Testis (tissue), 3 donors: Measurements from ENCODE around the gene ARHGEF2. TPM values are rescaled to one million over a fixed set of nuclear protein-coding genes. Genes with fewer than 3 reads are reported as not detected.
"Not testable (repeated sequence)": the region's sequence is repeated elsewhere in the genome, so short reads cannot be mapped to it uniquely, and the experiment has no call there.

Experiments
- DNase-seq: peaks from one replicate; pipeline ENCODE4 v3.0.0-alpha.2; 2019
- H3K27ac ChIP-seq, 2 donors: fragments of 200-600 bp; sonication (generic); one replicate each; pipeline ENCODE4 v1.5.1; 2019
- H3K27me3 ChIP-seq: fragments of 200-600 bp; sonication (generic); one replicate; pipeline ENCODE4 v1.5.1; 2019
- H3K36me3 ChIP-seq: fragments of 200-600 bp; sonication (generic); one replicate; pipeline ENCODE4 v1.5.1; 2017; ENCODE audit warnings: low read depth; ENCODE audit errors: missing control alignments
- H3K4me1 ChIP-seq: fragments of 200-600 bp; sonication (generic); one replicate; pipeline ENCODE4 v1.5.1; 2019
- H3K4me3 ChIP-seq, 2 donors: fragments of 200-600 bp; sonication (generic); one replicate each; pipeline ENCODE4 v1.5.1; 2017 to 2019
- H3K9me3 ChIP-seq: fragments of 200-600 bp; sonication (generic); one replicate; pipeline ENCODE4 v1.5.1; 2017
- POLR2A ChIP-seq: fragments of 450-650 bp; IDR thresholded peaks from one replicate; pipeline ENCODE4 v1.6.1; 2017; ENCODE audit warnings: antibody characterized with exemption, mild to moderate bottlenecking, moderate library complexity
- WGBS, 2 donors: methylation state at CpG; one replicate each; pipeline ENCODE4 v1.1.5; 2018; 5-methylcytosine and 5-hydroxymethylcytosine counted together
- intact Hi-C: fragments of 100-400 bp; cut with DNase I; formaldehyde crosslinking; loops from one replicate; pipeline ENCODE4 v1.15.1; 2023; ENCODE audit warnings: low total_unique reads
- polyA plus RNA-seq: library from polyadenylated mRNA; stranded (reverse); fragments of 350-450 nt; fragmentation: Illumina TruSeq; extraction: RNeasy Lipid Tissue Mini Kit (QIAGEN cat#74804); gene quantifications from one replicate; pipeline ENCODE4 v1.2.3, GENCODE V29; 2014; ENCODE audit warnings: low read depth, low replicate concordance; ENCODE audit not compliant: insufficient read depth
- total RNA-seq, 2 donors: library from RNA; depleted of rRNA; stranded (reverse); fragments of >200 nt; gene quantifications; one replicate each; pipeline ENCODE4 v1.2.3, GENCODE V29; 2016
- TF ChIP-seq, protein P1 (sequence below), 3 experiments: fragments of 450-650 bp in 2 of 3; fragments of 200-600 bp in 1 of 3; sonication (generic) in 1 of 3; IDR thresholded peaks; one replicate each; pipeline ENCODE4 v1.5.1; 2016 to 2019; ENCODE audit warnings: antibody characterized with exemption in 3 of 3, mild to moderate bottlenecking in 2 of 3, moderate library complexity in 1 of 3

Gene ARHGEF2
- total and polyA plus RNA-seq, 3 donors from 2014 or later: 56.6 to 124 (median 88.8) TPM

DNA sequence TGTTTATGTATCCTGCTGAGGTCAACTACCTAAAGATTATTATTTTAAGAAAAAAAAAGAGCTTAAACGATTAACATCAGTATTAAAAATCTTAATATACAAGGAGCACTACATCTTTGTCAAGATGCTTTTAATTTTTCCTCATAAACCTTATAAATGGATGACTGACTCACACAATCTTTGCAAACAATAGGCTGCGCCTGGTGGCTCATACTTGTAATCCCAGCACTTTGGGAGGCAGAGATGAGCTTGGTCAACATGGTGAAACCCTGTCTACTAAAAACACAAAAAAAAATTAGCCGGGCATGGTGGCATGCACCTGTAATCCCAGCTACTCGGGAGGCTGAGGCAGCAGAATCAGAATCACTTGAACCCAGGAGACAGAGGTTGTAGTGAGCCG, 45.9 kb downstream of the ARHGEF2 start:
- intact Hi-C loops: no loop called here
- no peak for TF ChIP-seq POLR2A
- TF ChIP-seq, protein P1, sequence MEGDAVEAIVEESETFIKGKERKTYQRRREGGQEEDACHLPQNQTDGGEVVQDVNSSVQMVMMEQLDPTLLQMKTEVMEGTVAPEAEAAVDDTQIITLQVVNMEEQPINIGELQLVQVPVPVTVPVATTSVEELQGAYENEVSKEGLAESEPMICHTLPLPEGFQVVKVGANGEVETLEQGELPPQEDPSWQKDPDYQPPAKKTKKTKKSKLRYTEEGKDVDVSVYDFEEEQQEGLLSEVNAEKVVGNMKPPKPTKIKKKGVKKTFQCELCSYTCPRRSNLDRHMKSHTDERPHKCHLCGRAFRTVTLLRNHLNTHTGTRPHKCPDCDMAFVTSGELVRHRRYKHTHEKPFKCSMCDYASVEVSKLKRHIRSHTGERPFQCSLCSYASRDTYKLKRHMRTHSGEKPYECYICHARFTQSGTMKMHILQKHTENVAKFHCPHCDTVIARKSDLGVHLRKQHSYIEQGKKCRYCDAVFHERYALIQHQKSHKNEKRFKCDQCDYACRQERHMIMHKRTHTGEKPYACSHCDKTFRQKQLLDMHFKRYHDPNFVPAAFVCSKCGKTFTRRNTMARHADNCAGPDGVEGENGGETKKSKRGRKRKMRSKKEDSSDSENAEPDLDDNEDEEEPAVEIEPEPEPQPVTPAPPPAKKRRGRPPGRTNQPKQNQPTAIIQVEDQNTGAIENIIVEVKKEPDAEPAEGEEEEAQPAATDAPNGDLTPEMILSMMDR (IDR thresholded peaks at IDR 0.05): no peak
- Histone ChIP-seq H3K27me3 (no peaks in the 10 kb centered on the region), H3K9me3 (no peaks in the 10 kb centered on the region), H3K27ac (no peak overlapping the region), H3K4me1 (peaks cover 39% of the 10 kb centered on the region), H3K4me3 (no peak overlapping the region), H3K36me3 (no peaks in the 10 kb centered on the region)
- 60 to 81% methylated on average over 5 of the region's 5 CpGs for WGBS, 2 donors
- DNase-seq: no peak

DNA sequence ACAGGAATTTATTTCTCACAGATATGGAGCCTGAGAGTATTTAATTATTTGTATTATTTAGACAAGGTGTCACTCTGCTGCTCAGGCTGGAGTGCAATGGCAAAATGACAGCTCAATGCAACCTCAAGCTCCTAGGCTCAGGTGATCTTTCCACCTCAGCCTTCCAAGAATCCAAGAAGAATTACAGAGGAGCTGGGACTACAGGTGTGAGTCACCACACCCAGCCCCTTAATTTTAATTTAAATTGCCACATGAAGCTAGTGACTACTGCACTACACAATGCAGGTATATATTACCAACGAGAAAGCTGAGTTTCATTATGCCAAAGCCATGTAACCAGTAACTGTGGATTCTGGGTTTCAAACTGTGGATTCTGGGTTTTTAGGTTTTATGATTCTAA, 46.3 kb downstream of the ARHGEF2 start:
- Histone ChIP-seq H3K27me3 (no peaks in the 10 kb centered on the region), H3K4me1 (peaks cover 39% of the 10 kb centered on the region), H3K36me3 (no peaks in the 10 kb centered on the region), H3K27ac (no peak overlapping the region), H3K4me3 (no peak overlapping the region), H3K9me3 (no peaks in the 10 kb centered on the region)
- intact Hi-C loops: no loop called here
- no peak for TF ChIP-seq POLR2A
- TF ChIP-seq, protein P1 (IDR thresholded peaks at IDR 0.05): no peak
- 63 to 68% methylated on average over 1 of the region's 1 CpG for WGBS, 2 donors
- DNase-seq: no peak

DNA sequence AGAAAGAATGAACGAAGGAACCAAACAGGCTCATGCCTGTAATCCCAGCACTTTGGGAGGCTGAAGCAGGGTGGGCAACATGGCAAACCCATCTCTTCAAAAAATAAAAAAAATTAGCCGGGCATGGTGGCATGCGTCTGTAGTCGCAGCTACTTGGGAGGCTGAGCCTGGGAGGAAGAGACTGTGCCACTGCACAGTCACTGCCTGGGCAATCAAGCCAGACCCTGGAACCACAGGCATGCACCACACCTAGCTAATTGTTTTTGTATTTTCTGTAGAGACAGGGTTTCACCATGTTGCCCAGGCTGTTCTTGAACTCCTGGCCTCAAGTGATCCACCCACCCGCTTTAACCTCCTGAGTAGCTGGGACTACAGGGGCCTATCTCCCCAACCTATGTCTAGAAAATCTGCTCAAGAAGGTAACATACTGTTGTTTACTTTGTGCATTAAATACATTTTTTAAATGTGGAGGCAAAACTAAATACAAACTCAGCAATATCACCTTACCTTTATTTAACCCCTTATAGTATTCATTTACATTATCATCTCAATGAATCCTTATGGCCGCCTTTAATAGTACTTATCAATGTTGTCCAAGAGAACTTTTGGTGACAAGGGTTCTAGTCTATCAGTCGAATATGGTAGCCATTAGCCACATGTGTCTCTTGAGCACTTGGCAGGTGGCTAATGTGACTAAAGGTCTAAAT, 46.9 kb downstream of the ARHGEF2 start:
- Histone ChIP-seq H3K27ac (no peak overlapping the region), H3K27me3 (no peaks in the 10 kb centered on the region), H3K36me3 (no peaks in the 10 kb centered on the region), H3K4me1 (peaks cover 39% of the 10 kb centered on the region), H3K4me3 (no peak overlapping the region), H3K9me3 (no peaks in the 10 kb centered on the region)
- DNase-seq: no peak
- 66 to 73% methylated on average over 7 of the region's 7 CpGs for WGBS, 2 donors
- intact Hi-C loops: no loop called here
- TF ChIP-seq, protein P1 (IDR thresholded peaks at IDR 0.05): no peak
- no peak for TF ChIP-seq POLR2A

DNA sequence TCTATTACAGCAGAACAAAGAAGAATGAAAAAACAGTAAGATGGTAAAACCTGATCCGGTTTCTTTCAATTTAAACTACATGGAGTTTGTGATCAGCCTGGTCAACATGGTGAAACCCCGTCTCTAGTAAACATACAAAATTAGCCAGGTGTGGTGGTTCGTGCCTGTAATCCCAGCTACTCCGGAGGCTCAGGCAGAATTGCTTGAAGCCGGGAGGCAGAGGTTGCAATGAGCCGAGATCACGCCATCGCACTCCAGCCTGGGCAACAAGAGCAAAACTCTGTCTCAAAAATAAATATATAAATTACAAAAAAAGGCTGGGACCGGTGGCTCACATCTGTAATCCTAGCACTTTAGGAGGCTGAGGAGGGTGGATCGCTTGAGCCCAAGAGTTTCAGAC, 47.6 kb downstream of the ARHGEF2 start:
- H3K36me3 ChIP-seq, DNase-seq, H3K9me3 ChIP-seq, intact Hi-C loops, H3K27ac ChIP-seq, H3K27me3 ChIP-seq, H3K4me3 ChIP-seq: not testable (repeated sequence)
- WGBS, 2 donors: 68 to 76% methylated on average over 10 of the region's 10 CpGs
- H3K4me1 ChIP-seq: peaks cover 39% of the 10 kb centered on the region

DNA sequence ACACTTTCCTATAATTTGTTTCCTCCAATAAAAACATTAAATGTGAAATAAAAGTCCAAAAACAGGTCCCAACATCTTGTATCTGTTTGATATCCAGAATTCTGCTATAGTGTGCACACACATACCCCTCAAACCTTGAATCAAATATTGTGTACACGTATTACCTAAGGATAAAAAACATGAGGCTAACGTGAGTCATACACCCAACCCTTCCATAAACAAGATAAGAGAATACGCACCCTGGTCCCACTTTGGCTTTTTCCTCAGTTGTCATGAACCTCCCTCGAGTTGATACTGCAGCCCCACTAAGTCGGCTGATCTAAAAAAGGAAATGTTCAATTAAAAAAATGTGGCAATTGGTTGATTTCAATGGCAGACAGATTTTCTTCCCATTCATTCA, 49.3 kb downstream of the ARHGEF2 start:
- no peak for TF ChIP-seq POLR2A
- TF ChIP-seq, protein P1 (IDR thresholded peaks at IDR 0.05): no peak
- DNase-seq: no peak

More for the DNA sequence above, 49.3 kb downstream of the ARHGEF2 start:
- H3K36me3 ChIP-seq: no peaks in the 10 kb centered on the region
- intact Hi-C loops: no loop called here
- H3K4me3 ChIP-seq: no peak overlapping the region
- no peaks in the 10 kb centered on the region for H3K9me3 ChIP-seq
- no peak overlapping the region for H3K27ac ChIP-seq
- H3K27me3 ChIP-seq: no peaks in the 10 kb centered on the region
- peaks cover 35% of the 10 kb centered on the region for H3K4me1 ChIP-seq
- WGBS, 2 donors: 73 to 74% methylated on average over 5 of the region's 5 CpGs
